GM21825 (cell line): ENCODE measurements around the gene TRIM38.
"Not testable (repeated sequence)": the region's sequence is repeated elsewhere in the genome, so short reads cannot be mapped to it uniquely, and the experiment has no call there.

ENCODE experiments used
- ATAC-seq: cut with Tn5 transposase; IDR thresholded peaks from one replicate; pipeline ENCODE4 v1.9.1; 2021; ENCODE audit warnings: mild to moderate bottlenecking, moderate library complexity; ENCODE audit not compliant: unreplicated experiment

The TRIM38 gene

GRCh38 chr6:26000366-26001144 lies 38.0 kb downstream of the TRIM38 start:
- no peak for ATAC-seq

DNA sequence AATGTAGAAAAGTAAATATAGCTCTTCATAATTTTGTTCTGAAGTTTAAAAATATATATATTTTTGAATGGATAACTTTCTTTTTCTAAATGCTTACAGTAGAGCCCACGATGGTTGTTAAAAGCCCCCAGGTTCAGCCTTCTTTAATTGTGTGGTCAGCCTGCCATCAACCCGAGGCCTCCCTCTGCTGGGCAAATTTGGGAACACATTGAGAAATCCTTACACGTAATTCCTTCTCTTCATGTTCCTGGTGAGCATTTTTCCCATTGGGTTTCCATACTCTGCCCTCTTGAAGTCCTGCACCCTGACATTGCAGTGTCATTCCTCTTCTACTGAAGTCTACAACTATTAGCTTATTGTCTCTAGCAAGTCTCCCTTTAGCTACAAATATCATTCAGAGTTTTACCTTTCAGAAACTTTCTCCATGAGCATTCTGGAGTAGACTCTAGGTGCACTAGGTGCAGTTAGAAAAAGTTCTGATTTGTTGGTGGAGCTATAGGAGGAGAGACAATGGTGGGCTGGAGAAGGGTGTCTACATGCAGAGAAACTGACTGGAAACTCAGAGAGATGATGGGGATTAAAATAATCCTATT lies 40.6 kb downstream of the TRIM38 start:
- ATAC-seq: no peak

GRCh38 chr6:26006086-26006939 lies 43.7 kb downstream of the TRIM38 start:
- no peak for ATAC-seq

DNA sequence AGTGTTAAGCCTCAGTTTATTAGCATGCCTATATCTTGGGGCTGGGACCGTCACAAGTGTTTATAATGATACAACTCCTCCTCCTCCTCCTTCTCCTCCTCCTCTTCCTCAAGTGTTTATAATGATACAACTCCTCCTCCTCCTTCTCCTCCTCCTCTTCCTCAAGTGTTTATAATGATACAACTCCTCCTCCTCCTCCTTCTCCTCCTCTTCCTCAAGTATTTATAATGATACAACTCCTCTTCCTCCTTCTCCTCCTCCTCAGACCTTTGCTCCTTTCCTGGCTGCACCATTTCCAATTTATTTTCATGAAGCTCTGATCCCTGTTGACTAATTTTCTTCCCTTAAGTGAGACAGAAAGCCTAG lies 44.3 kb downstream of the TRIM38 start:
- not testable (repeated sequence) for ATAC-seq

DNA sequence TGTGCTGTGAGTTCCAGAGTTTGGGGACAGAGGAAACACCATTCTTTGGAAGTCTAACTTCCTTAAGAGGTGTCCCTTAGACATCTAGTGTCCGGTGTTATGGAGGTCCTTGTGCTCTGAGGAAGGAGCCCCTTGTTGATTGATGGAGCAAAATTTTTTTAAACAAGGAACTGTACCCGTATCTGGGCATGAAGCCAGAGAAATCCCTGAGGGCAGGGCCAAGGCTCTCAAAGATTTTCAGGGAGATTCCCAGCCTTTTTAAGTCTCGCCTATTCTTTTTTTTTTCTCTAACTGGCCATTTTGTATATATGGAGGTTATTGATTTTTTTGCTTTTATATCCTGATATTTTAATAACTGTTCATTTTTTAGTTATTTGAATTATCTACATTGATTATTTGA lies 45.9 kb downstream of the TRIM38 start:
- no peak for ATAC-seq

DNA sequence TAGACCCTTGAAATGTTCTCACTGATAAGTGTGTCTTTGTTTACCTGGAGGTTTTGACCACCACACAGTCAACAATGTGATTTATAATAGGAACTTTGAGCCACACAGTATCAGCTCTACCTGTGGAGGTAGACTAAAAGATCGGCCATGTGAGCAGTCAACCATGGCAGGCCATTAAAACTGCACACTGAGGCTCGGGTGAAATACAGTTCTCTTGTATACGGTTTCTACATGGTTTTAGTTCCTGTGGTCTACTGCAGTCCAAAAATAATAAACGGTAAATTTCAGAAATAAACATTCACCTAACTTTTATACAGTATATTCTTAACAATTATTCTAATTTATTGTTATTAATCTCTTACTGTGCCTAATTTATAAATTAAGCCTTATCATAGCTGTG lies 47.2 kb downstream of the TRIM38 start:
- ATAC-seq: no peak

DNA sequence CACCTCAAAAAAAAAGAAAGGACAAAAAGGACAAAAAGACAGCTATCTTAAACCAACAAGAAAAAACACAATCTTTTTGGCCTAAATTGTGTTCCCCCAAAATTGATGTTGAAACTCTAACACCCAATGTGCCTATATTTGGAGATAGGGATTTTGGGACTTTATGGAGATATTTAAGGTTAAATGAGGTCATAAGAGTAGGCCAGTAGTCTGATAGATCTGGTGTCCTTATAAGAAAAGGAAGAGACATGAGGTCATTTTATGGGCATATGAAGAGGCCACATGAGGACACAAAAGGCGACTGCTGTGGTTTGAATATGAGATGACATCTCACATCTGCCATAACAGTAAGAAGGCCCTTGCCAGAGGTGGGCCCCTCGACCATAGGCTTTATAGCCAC lies 49.5 kb downstream of the TRIM38 start:
- ATAC-seq: no peak

DNA sequence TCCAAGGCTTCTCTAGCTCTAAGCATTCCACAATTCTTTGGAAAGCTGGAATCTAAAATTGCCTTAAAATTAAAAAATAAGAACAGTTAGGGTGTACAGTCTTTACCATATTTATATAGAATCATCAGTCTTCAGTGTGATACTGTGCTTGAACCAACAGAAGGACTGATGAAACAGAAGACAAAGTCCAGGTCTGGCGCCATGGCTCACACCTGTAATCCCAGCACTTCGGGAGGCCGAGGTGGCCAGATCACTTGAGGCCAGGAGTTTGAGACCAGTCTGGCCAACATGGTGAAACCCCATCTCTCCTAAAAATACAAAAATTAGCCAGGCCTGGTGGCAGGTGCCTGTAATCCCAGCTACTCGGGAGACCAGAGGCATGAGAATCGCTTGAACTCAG lies 51.8 kb downstream of the TRIM38 start:
- ATAC-seq: not testable (repeated sequence)

DNA sequence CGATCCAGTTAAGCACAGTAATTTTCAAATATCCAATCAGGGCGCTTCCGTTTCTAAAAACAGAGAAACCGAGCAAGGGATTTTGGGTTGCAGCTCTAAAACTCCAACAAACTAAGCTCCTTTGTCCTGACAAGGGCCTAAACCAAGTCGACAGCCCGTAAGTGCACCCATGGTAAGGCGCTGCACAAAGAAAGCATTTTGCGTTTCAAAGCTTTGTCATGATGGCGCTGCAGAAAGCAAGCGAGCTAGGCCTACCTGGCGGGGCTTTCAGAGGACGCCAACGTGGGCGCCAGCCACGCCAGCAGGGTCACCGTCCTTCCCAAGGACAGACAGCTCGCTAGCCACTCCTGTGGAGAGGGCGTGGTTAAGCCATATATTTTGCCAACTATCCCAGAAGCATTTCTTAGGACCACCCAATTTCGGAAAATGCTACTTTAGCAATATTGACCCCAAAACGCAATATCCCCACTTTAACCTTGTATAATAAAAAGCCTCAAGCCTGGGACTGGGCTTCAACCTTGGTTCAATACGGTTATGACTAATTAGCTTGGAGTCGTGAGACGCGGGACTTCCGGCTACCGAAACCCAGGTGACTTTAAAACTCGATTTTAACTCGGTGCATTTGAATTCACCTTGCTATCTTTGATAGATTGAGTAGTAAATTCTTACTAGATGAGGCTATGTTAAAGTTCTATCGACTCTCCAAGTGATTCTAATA lies 53.8 kb downstream of the TRIM38 start:
- no peak for ATAC-seq

DNA sequence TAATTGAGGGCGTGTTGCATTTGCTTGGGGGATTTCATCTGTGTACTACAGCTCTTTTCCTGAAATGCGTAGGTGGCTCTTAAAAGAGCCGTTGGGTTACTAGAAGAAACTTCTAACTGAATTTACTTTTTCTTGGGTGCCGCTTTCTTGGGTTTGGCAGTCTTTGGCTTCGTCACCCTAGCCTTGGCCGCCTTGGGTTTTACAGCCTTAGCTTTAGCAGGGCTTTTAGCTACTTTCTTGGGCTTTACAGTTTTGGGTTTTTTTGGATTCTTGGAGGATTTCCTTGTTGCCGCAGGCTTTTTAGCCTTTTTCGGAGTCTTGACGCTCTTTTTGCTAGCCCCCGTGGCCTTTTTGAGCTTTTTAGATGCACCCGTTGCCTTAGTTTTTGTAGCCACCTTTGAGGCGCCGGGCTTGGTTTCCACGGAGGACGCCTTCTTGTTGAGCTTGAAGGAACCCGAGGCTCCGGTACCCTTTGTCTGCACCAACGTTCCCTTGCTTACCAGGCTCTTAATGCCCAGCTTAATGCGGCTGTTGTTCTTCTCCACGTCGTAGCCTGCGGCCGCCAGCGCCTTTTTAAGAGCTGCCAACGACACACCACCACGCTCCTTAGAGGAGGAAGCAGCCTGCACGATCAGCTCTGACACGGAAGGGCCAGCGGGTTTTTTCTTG lies 54.5 kb downstream of the TRIM38 start:
- no peak for ATAC-seq

- no peak for ATAC-seq
Measured at GRCh38 chr6:26017632-26017966, 55.0 kb downstream of the TRIM38 start.

GRCh38 chr6:26019261-26019830 lies 56.7 kb downstream of the TRIM38 start:
- no peak for ATAC-seq

DNA sequence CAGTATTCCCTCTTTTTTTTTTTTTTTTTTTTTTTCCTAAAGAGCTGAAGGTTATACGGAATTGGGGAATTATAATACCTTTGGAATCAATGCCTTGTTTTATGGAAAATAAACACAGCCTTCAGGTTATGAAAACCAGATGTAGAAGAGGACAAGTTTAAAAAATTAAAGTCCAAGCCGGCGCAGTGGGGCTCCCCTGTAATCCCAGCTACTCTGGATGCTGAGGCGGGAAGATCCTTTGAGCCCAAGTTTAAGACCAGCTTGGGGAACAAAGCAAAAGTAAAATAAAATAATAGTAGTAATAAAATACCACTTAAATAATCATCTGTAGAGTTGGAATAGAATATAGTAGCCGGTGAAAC lies 57.3 kb downstream of the TRIM38 start:
- no peak for ATAC-seq

GRCh38 chr6:26020329-26021000 lies 57.9 kb downstream of the TRIM38 start:
- ATAC-seq: peak; percentile 43

DNA sequence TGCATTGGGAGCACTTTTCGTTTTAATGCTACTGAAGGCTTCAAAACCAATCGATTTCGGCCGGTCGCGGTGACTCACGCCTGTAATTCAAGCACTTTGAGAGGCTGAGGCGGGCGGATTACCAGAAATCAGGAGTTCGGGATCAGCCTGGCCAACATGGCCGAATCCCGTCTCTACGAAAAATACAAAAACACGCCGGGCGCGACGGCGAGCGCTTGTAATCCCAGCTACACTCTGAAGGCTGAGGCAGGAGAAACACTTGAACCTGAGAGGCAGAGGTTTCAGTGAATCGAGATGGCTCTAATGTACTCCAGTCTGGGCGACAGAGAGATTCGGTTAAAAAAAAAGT lies 58.4 kb downstream of the TRIM38 start:
- ATAC-seq: peak; percentile 6

GRCh38 chr6:26021350-26022131 lies 58.9 kb downstream of the TRIM38 start:
- peak; percentile 46 for ATAC-seq

DNA sequence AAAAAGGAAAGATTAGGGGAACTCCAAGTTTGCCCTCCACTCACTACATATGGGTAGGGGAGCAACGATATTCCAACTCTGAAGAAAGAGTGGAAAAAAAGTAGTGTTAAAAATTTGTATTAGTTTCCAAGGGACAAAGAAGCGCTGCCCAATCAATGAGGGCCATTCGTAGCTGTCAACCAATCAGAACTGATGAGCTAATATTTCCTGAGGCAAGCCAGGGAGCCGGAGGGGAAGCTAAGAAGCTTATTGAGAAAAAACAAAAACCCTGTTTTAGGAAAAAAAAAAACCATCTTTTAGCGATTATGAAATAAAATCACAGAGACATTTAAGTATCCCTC lies 59.5 kb downstream of the TRIM38 start:
- ATAC-seq: peak; percentile 14

DNA sequence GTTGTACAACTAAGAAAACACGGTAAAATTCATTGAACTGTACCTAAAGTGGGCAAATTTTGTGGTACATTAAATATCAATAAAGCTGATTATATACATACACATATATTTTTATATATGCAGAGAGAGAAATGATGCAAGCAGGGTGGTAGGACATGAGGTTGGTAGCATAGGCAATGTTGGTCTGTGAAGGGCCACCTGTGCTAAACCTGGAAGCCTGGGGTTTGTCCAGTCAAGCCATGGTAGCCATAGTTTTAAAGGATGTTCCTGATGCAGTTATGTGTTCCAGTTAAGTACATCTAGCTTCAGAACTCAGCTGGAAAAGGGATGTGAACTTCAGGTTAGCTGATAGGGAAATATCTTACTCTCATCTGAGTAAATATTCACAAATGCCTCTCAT lies 60.1 kb downstream of the TRIM38 start:
- ATAC-seq: no peak

- ATAC-seq: no peak
Measured at GRCh38 chr6:26024651-26025046, 62.0 kb downstream of the TRIM38 start.
